C1 segment of cervical spinal cord (tissue), 14 donors: Measurements from ENCODE around the gene WBP2NL.

Experiments used
- DNase-seq, 14 donors: peaks; one replicate each; lab custom pipeline; 2025; lab: John Stamatoyannopoulos, UW

The WBP2NL gene

GRCh38 chr22:42033263-42034181 is 34.9 kb downstream of the WBP2NL start:
- DNase-seq, result no peak

DNA sequence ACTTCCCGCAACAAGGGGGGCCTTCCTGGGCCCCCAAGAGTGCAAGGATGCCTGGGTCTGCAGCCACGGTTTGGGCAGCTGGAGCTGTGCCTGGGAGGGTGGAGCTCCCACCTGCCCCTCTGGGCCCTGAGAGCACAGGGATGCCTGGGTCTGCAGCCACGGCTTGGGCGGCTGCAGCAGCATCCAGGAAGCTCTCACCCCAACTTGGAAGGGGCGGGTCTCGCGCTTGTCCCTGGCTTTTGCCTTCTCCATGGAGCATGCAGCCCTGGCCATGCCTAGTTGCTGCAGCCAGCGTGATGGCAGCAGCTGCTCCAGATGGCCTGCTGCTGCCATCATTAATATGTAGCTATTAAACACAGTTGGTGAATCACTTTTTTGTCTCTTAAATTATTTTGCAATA is 36.7 kb downstream of the WBP2NL start:
- no peak for DNase-seq

GRCh38 chr22:42039271-42039670 is 40.7 kb downstream of the WBP2NL start:
- no peak for DNase-seq

DNA sequence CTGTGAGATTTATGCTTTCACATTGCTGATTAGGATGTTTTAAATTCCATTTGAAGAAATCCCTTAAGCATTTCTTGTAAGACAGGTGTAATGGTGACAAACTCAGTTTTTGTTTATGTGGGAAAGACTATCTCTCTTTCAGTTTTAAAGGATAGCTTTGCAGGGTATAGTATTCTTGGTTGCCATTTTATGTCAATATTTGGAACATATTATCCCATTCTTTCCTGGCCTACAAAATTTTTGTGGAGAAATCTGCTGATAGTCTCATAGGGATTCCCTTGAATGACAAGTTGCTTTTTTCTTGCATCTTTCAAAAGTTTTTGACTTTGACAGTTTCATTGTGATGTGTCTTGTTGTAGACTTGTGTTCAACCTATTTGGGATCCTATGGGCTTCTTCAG is 43.2 kb downstream of the WBP2NL start:
- DNase-seq, result no peak

GRCh38 chr22:42050641-42051180 is 52.1 kb downstream of the WBP2NL start:
- DNase-seq, result no peak

GRCh38 chr22:42052765-42053164 is 54.2 kb downstream of the WBP2NL start:
- no peak for DNase-seq

- no peak for DNase-seq
Observed at GRCh38 chr22:42056757-42057511, 58.3 kb downstream of the WBP2NL start.

DNA sequence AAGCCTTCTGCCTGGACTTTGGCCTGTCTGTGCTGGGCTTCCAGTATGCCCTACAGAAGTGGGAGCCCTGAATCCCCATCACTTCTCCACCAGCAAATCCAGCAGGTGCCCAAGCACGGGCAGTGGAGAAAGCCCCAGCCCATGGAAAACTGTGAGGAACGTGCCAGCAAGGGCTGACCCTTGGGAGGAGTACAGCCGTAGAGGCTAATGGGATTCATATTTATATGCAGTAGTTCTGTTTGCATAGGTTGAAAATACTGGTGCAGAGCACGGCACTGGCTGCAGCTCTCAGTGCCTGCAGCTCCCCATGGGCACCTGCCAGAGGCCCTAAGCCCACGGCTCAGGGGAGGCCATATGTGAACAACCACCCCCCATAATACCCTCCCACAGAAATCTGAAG is 61.9 kb downstream of the WBP2NL start:
- no peak for DNase-seq

DNA sequence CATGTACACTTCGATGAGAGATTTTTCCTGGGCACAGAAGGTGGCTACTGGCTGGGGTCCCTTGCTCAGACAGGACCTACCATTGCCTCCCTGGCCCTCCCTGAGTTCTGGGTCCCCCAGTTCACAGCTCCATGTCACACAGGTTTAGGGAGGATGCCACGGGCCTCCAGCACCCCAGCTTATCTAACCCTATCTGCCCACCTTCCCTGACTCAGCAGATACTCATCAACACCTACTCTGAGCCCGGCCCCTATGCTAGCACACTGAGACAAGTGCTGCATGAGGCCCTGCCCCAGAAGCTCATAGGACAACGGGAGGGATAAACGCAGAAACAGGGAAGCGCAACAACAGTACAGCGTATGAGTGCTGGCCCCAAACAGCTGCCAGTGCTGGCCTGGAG is 62.5 kb downstream of the WBP2NL start:
- no peak for DNase-seq

- no peak for DNase-seq
Observed at GRCh38 chr22:42062506-42063170, 64.0 kb downstream of the WBP2NL start.

DNA sequence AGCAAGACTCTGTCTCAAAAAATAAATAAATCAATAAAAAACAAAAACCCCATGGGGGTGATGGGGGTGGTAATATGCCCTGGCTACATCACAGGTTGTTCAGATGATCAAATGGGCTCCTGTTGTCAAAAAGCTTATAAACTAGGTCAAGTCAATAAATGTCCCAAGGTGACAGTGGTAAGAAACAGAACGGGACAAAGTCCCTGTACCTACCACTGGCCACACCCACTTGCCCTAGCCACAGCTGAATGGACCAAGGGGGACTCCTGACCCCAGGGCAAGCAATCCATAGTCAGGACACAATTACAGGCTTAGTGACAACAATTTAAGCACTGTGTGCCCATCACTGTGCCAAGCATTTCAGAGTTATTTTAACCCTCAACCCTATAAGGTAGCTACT is 66.0 kb downstream of the WBP2NL start:
- no peak for DNase-seq

DNA sequence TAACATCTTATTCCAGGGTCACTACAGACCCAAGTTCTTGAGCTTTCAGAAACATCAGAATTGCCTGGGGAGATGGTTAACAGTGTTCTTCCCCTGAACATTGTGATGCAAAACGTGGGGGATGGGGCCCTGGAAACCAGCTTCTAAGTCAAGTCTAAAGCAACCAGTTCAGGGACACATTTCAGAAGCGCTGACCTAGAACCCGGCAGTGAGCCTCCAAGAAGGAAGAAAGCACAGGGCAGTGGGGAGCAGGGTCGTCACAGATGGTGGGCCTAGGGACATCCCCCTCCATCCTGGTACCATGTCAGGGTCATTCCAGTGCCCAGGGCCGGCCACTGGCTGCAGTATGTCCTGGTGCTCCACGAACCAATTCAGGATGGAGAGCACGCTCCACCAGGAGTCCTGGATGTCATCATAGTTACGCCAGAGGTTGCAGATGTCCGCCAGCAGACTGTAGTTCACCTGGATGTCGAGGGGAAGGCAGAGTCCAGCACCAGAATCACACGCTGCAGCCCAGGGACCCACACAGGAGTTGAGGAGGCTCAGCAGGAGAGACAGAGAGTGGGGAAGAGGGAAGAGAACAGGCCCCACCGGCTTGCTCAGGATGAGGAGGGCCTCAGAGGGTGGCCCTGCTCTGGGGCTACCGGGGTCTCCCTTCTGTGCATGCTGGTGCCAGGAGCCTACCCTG is 67.0 kb downstream of the WBP2NL start:
- no peak for DNase-seq

- DNase-seq, result peak in 1 of 14 donors; percentile 24
Observed at GRCh38 chr22:42066126-42066761, 67.7 kb downstream of the WBP2NL start.

GRCh38 chr22:42066937-42067336 is 68.3 kb downstream of the WBP2NL start:
- DNase-seq, result no peak

GRCh38 chr22:42067671-42068251 is 69.2 kb downstream of the WBP2NL start:
- no peak for DNase-seq

- no peak for DNase-seq
Observed at GRCh38 chr22:42068291-42068690, 69.7 kb downstream of the WBP2NL start.

- peak in 3 of 14 donors; percentile 35 to 71 (median 51) for DNase-seq
Observed at GRCh38 chr22:42069801-42070516, 71.4 kb downstream of the WBP2NL start.

DNA sequence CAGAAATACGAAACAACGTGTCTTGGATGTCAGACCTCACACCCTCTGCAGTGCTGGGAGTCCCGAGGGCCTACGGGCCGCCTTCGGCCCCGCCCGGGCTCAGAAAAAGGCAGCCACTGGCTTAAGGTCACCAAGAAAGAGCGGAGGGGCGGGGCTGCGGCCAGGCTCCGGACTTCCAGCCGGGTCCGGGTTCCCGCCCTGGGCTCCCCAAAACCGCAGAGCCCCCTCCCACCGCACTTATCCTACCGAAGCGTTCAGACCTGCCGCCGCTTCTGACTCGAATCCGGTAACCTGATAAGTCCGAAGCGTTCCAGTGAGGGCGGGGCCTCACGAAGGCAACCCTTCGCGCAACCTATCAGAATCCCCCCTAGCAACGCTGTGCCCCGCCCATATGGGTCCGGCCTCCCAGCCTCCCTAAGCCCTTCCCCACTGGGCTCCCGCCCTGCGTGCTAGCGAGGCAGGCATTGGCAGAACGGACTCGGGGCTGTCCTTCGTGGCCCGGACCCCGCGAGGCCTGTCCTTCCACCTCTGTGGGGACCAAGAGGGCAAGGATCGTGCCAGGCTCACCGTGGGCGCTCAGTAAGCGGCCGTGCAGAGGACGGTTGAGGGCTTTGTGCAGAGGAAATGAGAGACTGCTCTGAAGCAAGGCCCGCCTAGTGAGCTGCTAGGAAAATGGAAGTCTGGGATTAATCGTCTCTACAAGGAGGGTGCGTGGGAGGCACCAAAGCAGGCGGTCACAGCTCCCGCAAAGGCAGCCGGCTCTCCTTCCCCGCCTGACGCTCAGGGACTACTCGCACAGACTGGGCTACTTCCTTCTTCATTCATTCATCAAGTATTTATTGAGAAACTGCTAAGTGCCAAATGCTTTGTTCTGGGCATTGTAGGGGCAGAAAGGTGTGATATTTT is 72.2 kb downstream of the WBP2NL start, which contains the start of gene NAGA:
TSS of gene NAGA (minus strand) at position 296 of the 906 bp plus-strand sequence. CDS start 515 bp downstream, outside the sequence.
- DNase-seq, result peak; percentile 58 to 97 (median 86)
